Activated CD8-positive, alpha-beta memory T cell treated with anti-CD3 and anti-CD28 coated beads for 36 hours (primary cell): Measurements from ENCODE around the gene KRT8. TPM values are rescaled to one million over a fixed set of nuclear protein-coding genes. Genes with fewer than 3 reads are reported as not detected.

Experiments used
- CTCF ChIA-PET: fragments of 350-600 bp; sonication (Branson Sonifier 250); formaldehyde crosslinking; loops from one replicate; lab custom pipeline; 2021; ENCODE audit warnings: antibody characterized with exemption; lab: Charles Lee
- POLR2A ChIA-PET: fragments of 350-600 bp; sonication (Branson Sonifier 250); formaldehyde crosslinking; loops from one replicate; lab custom pipeline; 2021; ENCODE audit warnings: antibody characterized with exemption; lab: Charles Lee
- total RNA-seq, 2 experiments: library from RNA; stranded (reverse); gene quantifications; one replicate each; pipeline ENCODE4 v1.2.3, GENCODE V29; 2021

Gene KRT8
- total RNA-seq, 2 experiments from 2014 or later, result not detected

GRCh38 chr12:52927964-52928363 lies 23.1 kb upstream of the KRT8 start:
- POLR2A ChIA-PET, result no interaction called here
- CTCF ChIA-PET, result no interaction called here

- ChIA-PET POLR2A (no interaction called here), CTCF (interaction anchor here (0.6 kb wide), 1 partner anchor 45 kb away, joined by 3 read pairs; no protein-coding TSS in a partner anchor)
Measured at GRCh38 chr12:52926596-52927234, 21.8 kb upstream of the KRT8 start.

- CTCF ChIA-PET, result no interaction called here
- POLR2A ChIA-PET, result no interaction called here
Measured at GRCh38 chr12:52925717-52926595, 21.1 kb upstream of the KRT8 start.

DNA sequence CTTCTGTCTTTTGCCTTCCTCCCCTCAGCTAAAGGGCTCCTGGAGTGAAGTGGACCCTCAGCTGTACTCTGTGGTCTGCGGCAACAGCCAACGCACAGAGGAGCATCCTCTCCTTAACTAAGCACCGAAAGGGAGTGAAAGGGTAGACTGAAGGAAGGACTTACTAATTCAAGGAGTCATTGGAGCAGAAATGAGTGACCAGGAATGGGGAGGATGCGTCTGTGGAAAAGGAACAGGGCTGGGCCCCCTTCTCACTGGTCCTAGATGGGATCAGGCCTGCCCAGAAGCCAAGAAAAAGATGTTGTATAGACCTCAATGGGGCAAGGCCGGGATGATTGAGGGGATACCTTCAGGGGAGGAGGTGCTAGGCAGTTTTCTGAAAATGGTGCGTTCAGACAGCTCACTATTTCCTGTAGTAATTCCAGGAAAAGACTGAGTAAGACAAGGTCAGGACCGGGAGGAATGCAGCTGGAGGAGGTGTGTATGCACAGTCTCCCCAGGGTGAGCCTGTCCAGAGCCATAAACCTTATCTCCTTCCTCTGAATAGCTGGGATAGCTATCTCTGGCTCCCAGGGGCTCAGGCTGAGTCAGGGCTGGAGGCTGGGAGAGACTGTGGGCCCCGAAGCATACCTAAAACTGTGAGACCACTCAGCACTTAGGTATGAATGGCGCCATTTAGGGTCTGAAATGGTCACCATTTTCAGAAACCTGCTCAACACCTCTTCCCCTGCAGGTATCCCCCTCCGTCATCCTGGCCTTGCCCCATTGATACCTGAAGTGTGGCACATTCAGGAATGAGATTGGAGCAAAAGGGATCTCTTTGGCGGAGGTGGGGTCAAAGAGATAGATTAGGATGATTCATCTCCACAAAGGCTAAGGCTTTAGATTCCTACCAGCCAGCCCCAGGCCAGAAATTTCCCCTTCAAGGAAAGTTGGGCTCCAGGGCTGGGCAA lies 20.2 kb upstream of the KRT8 start:
- POLR2A ChIA-PET, result no interaction called here
- CTCF ChIA-PET, result no interaction called here

DNA sequence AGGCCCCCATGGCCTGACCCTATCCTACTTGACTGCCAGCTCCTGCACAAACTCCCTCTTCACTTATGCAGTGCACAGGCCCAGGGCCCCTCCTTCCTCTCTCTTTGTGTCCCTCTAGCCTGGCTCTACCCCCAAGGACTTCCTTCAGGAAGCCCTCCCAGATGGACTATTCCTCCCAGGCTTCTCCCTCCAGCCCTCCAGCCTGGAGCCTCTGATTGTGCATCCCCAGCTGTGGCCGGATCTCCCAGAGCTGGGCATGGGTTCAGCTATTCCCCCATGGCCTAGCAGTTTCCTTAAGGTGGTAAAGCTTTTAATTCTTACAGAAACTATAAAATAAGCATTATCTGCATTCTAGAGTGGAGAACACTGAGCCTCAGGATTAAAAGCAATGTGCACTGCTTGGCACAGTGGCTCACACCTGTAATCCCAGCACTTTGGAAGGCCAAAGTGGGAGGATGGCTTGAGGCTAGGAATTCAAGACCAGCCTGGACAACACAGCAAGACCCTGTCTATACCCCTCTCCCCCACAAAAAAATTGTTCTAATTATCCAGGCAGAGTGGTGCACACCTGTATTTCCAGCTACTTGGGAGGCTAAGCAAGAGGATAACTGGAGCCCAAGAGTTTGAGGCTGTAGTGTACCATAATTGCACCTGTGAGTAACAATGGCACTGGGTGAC lies 16.8 kb upstream of the KRT8 start:
- CTCF ChIA-PET, result interaction anchor here (0.7 to 1.1 kb wide), 2 partner anchors 12 to 570 kb away, joined by 3 to 4 read pairs; no protein-coding TSS in a partner anchor

GRCh38 chr12:52920937-52921336 lies 16.1 kb upstream of the KRT8 start:
- CTCF ChIA-PET, result interaction anchor here (1.1 kb wide), 1 partner anchor 11 kb away, joined by 3 read pairs; no protein-coding TSS in a partner anchor
- POLR2A ChIA-PET, result no interaction called here

More for the DNA sequence above, 16.8 kb upstream of the KRT8 start:
- POLR2A ChIA-PET, result no interaction called here

GRCh38 chr12:52918784-52919183 lies 13.9 kb upstream of the KRT8 start:
- CTCF ChIA-PET, result no interaction called here

GRCh38 chr12:52918351-52918750 lies 13.5 kb upstream of the KRT8 start:
- CTCF ChIA-PET, result no interaction called here
- POLR2A ChIA-PET, result interaction anchor here (0.5 kb wide), 1 partner anchor 20 kb away, joined by 5 read pairs; no protein-coding TSS in a partner anchor

More at GRCh38 chr12:52918784-52919183, 13.9 kb upstream of the KRT8 start:
- POLR2A ChIA-PET, result no interaction called here

DNA sequence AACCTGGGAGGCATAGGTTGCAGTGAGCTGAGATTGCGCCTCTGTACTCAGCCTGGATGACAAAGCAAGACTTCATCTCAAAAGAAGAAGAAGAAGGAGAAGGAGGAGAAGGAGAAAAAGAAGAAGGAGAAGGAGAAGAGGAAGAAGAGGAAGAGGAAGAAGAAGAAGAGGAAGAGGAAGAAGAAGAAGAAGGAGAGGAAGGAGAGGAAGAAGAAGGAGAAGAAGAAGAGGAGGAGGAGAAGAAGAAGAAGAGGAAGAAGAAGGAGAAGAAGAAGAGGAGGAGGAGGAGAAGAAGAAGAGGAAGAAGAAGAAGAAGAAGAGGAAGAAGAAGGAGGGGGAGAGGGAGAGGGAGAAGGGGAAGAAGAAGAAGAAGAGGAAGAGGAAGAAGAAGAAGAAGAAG lies 12.9 kb upstream of the KRT8 start:
- ChIA-PET POLR2A (interaction anchor here (0.5 kb wide), 1 partner anchor 20 kb away, joined by 5 read pairs; no protein-coding TSS in a partner anchor), CTCF (interaction anchor here (0.8 kb wide), 1 partner anchor 64 kb away, joined by 3 read pairs; no protein-coding TSS in a partner anchor)

- POLR2A ChIA-PET, result no interaction called here
- CTCF ChIA-PET, result interaction anchor here (0.9 to 1.6 kb wide), 2 partner anchors 31 to 36 kb away, joined by 3 to 4 read pairs; no protein-coding TSS in a partner anchor
Measured at GRCh38 chr12:52916216-52916615, 11.3 kb upstream of the KRT8 start.

DNA sequence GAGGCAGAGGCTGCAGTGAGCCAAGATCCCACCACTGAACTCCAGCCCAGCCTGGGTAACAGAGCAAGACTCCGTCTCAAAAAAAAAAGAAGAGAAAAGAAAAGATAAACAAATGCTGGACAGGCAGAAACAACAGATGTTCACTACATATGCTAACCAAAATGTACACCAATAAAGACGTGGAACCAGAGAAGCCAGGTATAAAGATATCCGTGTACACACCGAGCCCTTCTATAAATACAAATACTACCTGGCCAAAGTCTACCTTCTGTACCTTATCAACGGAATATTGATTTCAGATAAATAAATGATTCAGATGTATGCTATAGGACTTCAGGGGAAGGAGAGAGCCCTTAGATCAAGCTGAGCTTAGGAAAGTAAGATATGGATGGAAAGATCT lies 10.8 kb upstream of the KRT8 start:
- ChIA-PET POLR2A (interaction anchor here (0.7 kb wide), 1 partner anchor 1737 kb away, joined by 3 read pairs; no protein-coding TSS in a partner anchor), CTCF (interaction anchor here (0.9 to 1.6 kb wide), 2 partner anchors 30 to 36 kb away, joined by 3 to 4 read pairs; no protein-coding TSS in a partner anchor)

DNA sequence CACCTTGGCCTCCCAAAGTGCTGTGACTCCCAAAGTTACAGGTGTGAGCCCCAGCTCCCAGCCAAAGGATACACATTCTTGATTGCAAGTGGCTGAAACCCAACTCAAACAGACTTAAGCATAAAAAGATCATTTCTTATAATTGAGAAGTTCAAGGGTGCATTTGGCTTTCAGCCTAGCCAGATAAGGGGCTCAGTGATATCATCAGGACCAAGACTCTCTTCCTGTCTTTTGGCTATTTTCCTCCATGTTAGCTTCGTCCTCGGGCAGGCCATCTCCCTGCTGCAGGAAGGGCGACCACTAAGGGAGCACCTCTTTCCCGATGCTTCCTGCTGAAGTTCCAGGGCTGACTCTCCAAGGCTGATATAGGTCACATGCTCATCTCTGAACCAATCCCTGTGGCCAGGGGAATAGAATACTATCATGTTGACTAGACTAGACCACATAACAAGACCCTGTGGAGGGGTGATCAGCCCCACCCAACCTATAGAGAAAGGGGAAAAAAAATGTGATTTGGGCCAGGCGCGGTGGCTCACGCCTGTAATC lies 9.8 kb upstream of the KRT8 start:
- CTCF ChIA-PET, result no interaction called here

GRCh38 chr12:52913431-52913821 lies 8.6 kb upstream of the KRT8 start:
- ChIA-PET POLR2A (no interaction called here), CTCF (no interaction called here)

More for the DNA sequence above, 9.8 kb upstream of the KRT8 start:
- POLR2A ChIA-PET, result no interaction called here

DNA sequence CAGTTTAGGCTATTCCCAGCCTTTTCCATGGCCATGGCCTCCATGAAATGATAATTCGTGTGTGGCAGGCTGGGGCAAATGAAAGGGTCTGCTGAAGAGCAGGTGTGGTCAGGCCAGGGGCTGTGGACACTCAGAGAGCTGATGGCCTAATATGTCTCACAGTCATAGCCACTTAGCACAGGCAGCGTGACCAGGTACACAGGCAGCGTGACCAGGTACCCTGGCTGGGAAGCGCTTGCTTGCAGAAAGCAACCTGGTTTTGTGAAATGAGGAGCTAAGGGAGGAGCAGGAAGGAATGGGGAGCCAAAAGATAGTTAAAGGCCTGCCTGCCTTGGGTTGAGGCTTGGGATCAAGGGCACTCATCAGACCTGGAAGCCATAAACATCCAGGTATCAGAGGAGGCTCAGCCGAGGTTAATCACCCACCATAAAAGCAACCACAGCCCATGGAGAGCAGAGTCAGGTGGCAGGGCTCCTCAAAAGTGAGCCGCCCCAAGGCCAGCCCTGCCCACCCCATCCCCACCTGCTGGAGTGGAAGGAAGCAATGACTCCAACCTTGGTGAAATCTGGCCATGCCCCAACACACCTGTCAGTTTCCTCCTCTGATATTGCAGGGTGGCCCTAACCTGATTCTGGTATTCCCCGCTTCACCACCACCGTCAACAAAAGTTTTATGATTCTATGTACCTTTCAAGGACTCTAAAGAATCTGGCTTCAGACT lies 8.0 kb upstream of the KRT8 start:
- ChIA-PET POLR2A (no interaction called here), CTCF (no interaction called here)

- CTCF ChIA-PET, result interaction anchor here (0.9 to 1.4 kb wide), 3 partner anchors 11 to 31 kb away, joined by 3 read pairs; no protein-coding TSS in a partner anchor
- POLR2A ChIA-PET, result no interaction called here
Measured at GRCh38 chr12:52910248-52910883, 5.5 kb upstream of the KRT8 start.

DNA sequence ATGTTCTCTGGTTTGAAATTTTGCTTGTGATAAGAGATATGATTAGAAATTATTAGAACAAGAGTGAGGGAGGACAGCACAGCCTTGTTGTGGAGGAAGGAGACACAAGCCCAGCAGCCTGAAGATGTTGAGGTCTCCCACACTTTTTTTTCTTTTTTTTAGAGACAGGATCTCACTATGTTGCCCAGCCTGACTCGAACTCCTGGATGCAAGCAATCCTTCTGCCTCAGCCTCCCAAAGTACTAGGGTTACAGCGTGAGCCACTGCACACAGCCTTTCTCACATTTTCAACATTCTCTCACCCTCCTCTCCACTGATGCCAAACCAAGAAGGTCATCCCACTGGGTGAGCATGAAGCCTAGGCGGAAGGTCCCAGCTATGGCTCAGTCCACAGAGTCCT lies 4.9 kb upstream of the KRT8 start:
- ChIA-PET POLR2A (no interaction called here), CTCF (interaction anchor here (0.8 to 1.4 kb wide), 5 partner anchors 12 to 39 kb away, joined by 3 to 4 read pairs (median 3); no protein-coding TSS in a partner anchor)

GRCh38 chr12:52909331-52909730 lies 4.5 kb upstream of the KRT8 start:
- CTCF ChIA-PET, result interaction anchor here (0.8 to 1.4 kb wide), 4 partner anchors 12 to 38 kb away, joined by 3 to 4 read pairs (median 3); no protein-coding TSS in a partner anchor

More at GRCh38 chr12:52909331-52909730, 4.5 kb upstream of the KRT8 start:
- POLR2A ChIA-PET, result no interaction called here
